OCI-LY7 (cell line): ENCODE data around the gene ISM2. TPM values are rescaled to one million over a fixed set of nuclear protein-coding genes. Genes with fewer than 3 reads are reported as not detected.

Experiments
- BruUV-seq: library from RNA; stranded (reverse); fragments of 400-500 nt; replicated peaks from 2 replicates; lab custom pipeline; 2021; lab: Mats Ljungman, UMichigan
- CTCF ChIA-PET: fragments of 300-600 bp; sonication (Branson Sonifier 250); formaldehyde crosslinking; loops from one replicate; lab custom pipeline; 2022; ENCODE audit warnings: antibody characterized with exemption; ENCODE audit not compliant: unreplicated experiment; lab: Charles Lee
- POLR2A ChIA-PET: fragments of 300-600 bp; sonication (Branson Sonifier 250); formaldehyde crosslinking; loops from one replicate; lab custom pipeline; 2022; ENCODE audit warnings: antibody characterized with exemption; lab: Charles Lee
- DNase-seq: peaks from one replicate; pipeline ENCODE4 v3.0.0-alpha.2; 2015; ENCODE audit warnings: low spot score
- H2AFZ ChIP-seq: fragments of 200-600 bp; sonication (generic), shearing (Covaris generic); 2 replicates; pipeline ENCODE4 v1.6.1; 2014; ENCODE audit warnings: mild to moderate bottlenecking, antibody characterized with exemption, low read length, moderate library complexity
- H3K27ac ChIP-seq: fragments of 200-600 bp; sonication (generic); 2 replicates; pipeline ENCODE4 v1.5.1; 2014; ENCODE audit warnings: mixed run types, low read depth, mild to moderate bottlenecking, moderate library complexity, low read length, inconsistent platforms; ENCODE audit not compliant: poor library complexity, severe bottlenecking
- H3K36me3 ChIP-seq: fragments of 200-600 bp; sonication (generic); 2 replicates; pipeline ENCODE4 v1.6.1; 2014; ENCODE audit warnings: mild to moderate bottlenecking, antibody characterized with exemption, low read length, moderate library complexity, mixed read lengths; ENCODE audit not compliant: insufficient read depth
- H3K4me1 ChIP-seq: fragments of 200-600 bp; sonication (generic); 2 replicates; pipeline ENCODE4 v1.5.1; 2014; ENCODE audit warnings: mild to moderate bottlenecking, low read length; ENCODE audit not compliant: insufficient read depth, poor library complexity, severe bottlenecking
- H3K4me2 ChIP-seq: fragments of 200-600 bp; sonication (generic); 2 replicates; pipeline ENCODE4 v1.6.1; 2014; ENCODE audit warnings: mild to moderate bottlenecking, low read length
- H3K4me3 ChIP-seq: fragments of 200-600 bp; sonication (generic); 2 replicates; pipeline ENCODE4 v1.5.1; 2014; ENCODE audit warnings: mild to moderate bottlenecking, low read depth, low read length; ENCODE audit not compliant: poor library complexity, severe bottlenecking
- H3K79me2 ChIP-seq: fragments of 200-600 bp; sonication (generic); 2 replicates; pipeline ENCODE4 v1.6.1; 2016; ENCODE audit warnings: low read depth, mild to moderate bottlenecking, low read length, moderate library complexity, mixed read lengths; ENCODE audit not compliant: insufficient read depth
- H3K9me2 ChIP-seq: fragments of 200-600 bp; sonication (generic); 2 replicates; pipeline ENCODE4 v1.6.1; 2016; ENCODE audit warnings: mild to moderate bottlenecking, low read length, mixed read lengths; ENCODE audit not compliant: insufficient read depth
- H3K9me3 ChIP-seq: fragments of 200-600 bp; sonication (generic); 2 replicates; pipeline ENCODE4 v1.6.1; 2014; ENCODE audit warnings: mild to moderate bottlenecking, mixed run types, low read length, mixed read lengths
- H4K20me1 ChIP-seq: fragments of 200-600 bp; sonication (generic); 2 replicates; pipeline ENCODE4 v1.6.1; 2014; ENCODE audit warnings: mild to moderate bottlenecking, antibody characterized with exemption, low read length, moderate library complexity, mixed read lengths; ENCODE audit not compliant: insufficient read depth
- EZH2phosphoT487 ChIP-seq: fragments of 200-600 bp; sonication (generic); IDR thresholded peaks from 2 replicates; pipeline ENCODE4 v1.6.1; 2018; ENCODE audit warnings: low read depth, borderline replicate concordance, mild to moderate bottlenecking, mixed run types, antibody characterized with exemption, low read length, moderate library complexity, mixed read lengths
- intact Hi-C: fragments of 100-400 bp; cut with micrococcal nuclease; formaldehyde crosslinking; loops from one replicate; pipeline ENCODE4 v1.10.0; 2022; ENCODE audit not compliant: unreplicated experiment
- total RNA-seq, 2 experiments: library from RNA; depleted of rRNA in 1 of 2; stranded (reverse); fragments of >200 nt in 1 of 2; shearing (Covaris generic) in 1 of 2; gene quantifications; 2 replicates each; pipeline ENCODE4 v1.2.3, GENCODE V29; 2014 to 2022
- TF ChIP-seq, protein P1 (sequence below): fragments of 200-600 bp; sonication (generic); conservative IDR thresholded peaks from 2 replicates; pipeline ENCODE4 v1.5.1; 2014; ENCODE audit warnings: mild to moderate bottlenecking, antibody characterized with exemption, low read length, moderate library complexity, mixed read lengths

ISM2 gene
- total RNA-seq, 2 experiments from 2014 or later: not detected

GRCh38 chr14:77503138-77503537 is 4.5 kb upstream of the ISM2 start:
- no peaks in the 10 kb centered on the region for H3K9me3 ChIP-seq
- no peak overlapping the region for H3K4me2 ChIP-seq
- H4K20me1 ChIP-seq: no peaks in the 10 kb centered on the region
- peaks cover 18% of the 10 kb centered on the region for H3K36me3 ChIP-seq
- intact Hi-C loops: no loop called here
- H3K79me2 ChIP-seq: no peaks in the 10 kb centered on the region
- H3K4me3 ChIP-seq: no peak overlapping the region
- no peak overlapping the region for H2AFZ ChIP-seq
- no TSS peak for BruUV-seq
- no peak overlapping the region for H3K27ac ChIP-seq
- POLR2A ChIA-PET: interaction anchor here (0.6 to 0.7 kb wide), 2 partner anchors 59 to 64 kb away, joined by 3 read pairs; no protein-coding TSS in a partner anchor
- no peak for DNase-seq
- no peaks in the 10 kb centered on the region for H3K9me2 ChIP-seq
- H3K4me1 ChIP-seq: peaks cover 15% of the 10 kb centered on the region
- CTCF ChIA-PET: no interaction called here
- TF ChIP-seq EZH2phosphoT487: no peak
- TF ChIP-seq, protein P1, sequence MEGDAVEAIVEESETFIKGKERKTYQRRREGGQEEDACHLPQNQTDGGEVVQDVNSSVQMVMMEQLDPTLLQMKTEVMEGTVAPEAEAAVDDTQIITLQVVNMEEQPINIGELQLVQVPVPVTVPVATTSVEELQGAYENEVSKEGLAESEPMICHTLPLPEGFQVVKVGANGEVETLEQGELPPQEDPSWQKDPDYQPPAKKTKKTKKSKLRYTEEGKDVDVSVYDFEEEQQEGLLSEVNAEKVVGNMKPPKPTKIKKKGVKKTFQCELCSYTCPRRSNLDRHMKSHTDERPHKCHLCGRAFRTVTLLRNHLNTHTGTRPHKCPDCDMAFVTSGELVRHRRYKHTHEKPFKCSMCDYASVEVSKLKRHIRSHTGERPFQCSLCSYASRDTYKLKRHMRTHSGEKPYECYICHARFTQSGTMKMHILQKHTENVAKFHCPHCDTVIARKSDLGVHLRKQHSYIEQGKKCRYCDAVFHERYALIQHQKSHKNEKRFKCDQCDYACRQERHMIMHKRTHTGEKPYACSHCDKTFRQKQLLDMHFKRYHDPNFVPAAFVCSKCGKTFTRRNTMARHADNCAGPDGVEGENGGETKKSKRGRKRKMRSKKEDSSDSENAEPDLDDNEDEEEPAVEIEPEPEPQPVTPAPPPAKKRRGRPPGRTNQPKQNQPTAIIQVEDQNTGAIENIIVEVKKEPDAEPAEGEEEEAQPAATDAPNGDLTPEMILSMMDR: no peak

- Histone ChIP-seq H3K4me2 (no peak overlapping the region), H3K4me3 (no peak overlapping the region), H3K9me2 (no peaks in the 10 kb centered on the region), H3K79me2 (no peaks in the 10 kb centered on the region), H4K20me1 (no peaks in the 10 kb centered on the region), H2AFZ (no peak overlapping the region), H3K27ac (no peak overlapping the region), H3K4me1 (peaks cover 15% of the 10 kb centered on the region), H3K36me3 (peaks cover 11% of the 10 kb centered on the region; the same call in 1 of the 2 replicates), H3K9me3 (no peaks in the 10 kb centered on the region)
- no peak for DNase-seq
- TF ChIP-seq, protein P1: no peak
- no peak for TF ChIP-seq EZH2phosphoT487
- ChIA-PET POLR2A (no interaction called here), CTCF (no interaction called here)
- intact Hi-C loops: no loop called here
- no TSS peak for BruUV-seq
Measured at GRCh38 chr14:77502109-77502782, 3.6 kb upstream of the ISM2 start.

DNA sequence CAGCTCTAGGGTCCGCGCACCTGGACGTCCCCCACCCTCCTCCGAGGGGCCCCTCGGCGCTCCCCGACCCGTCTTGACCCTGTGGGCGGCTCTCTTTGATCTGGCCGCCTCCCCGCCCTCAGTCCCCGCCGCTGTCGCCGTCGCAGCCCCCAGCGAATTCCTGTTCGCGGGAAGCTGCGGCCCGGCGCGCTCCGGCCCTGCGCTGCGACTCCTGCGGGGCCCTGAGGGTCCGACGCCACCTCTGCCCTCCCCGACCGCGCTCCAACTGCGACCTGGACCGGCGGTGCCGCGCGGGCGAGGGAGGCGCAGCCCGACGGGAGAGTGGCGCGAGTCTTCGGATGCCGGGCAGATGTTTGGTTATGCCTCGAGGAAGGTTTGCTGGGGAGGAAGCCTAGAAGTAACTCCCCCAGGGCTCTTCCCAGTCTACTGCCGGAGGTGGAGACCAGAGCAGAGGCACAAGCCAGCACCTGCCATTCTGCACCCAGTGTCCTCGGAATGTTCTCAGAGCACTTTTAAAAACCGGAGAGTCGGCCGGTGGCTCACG is 440 bp upstream of the ISM2 start:
- H2AFZ ChIP-seq: no peak overlapping the region
- intact Hi-C loops: no loop called here
- peak overlapping the region; percentile 22 for H3K4me3 ChIP-seq
- H3K79me2 ChIP-seq: no peaks in the 10 kb centered on the region
- H3K4me2 ChIP-seq: peak overlapping the region; percentile 54; the same call in 1 of the 2 replicates
- H4K20me1 ChIP-seq: no peaks in the 10 kb centered on the region
- no peaks in the 10 kb centered on the region for H3K9me3 ChIP-seq
- H3K36me3 ChIP-seq: no peaks in the 10 kb centered on the region
- peaks cover 15% of the 10 kb centered on the region for H3K4me1 ChIP-seq
- POLR2A ChIA-PET: no interaction called here
- BruUV-seq: no TSS peak
- CTCF ChIA-PET: no interaction called here
- TF ChIP-seq EZH2phosphoT487: no peak
- TF ChIP-seq, protein P1: no peak
- H3K9me2 ChIP-seq: no peaks in the 10 kb centered on the region
- no peak overlapping the region for H3K27ac ChIP-seq
- no peak for DNase-seq
